Measurements from ENCODE around the gene RAPGEF4.
A peak's percentile ranks its signal among the peaks of the same experiment; 100 is the strongest.

Gene RAPGEF4

GRCh38 chr2:172977270-172978062 is 241.8 kb downstream of the RAPGEF4 start:
- no peak for DNase-seq

GRCh38 chr2:172978063-172978383 is 242.4 kb downstream of the RAPGEF4 start:
- no peak for DNase-seq

DNA sequence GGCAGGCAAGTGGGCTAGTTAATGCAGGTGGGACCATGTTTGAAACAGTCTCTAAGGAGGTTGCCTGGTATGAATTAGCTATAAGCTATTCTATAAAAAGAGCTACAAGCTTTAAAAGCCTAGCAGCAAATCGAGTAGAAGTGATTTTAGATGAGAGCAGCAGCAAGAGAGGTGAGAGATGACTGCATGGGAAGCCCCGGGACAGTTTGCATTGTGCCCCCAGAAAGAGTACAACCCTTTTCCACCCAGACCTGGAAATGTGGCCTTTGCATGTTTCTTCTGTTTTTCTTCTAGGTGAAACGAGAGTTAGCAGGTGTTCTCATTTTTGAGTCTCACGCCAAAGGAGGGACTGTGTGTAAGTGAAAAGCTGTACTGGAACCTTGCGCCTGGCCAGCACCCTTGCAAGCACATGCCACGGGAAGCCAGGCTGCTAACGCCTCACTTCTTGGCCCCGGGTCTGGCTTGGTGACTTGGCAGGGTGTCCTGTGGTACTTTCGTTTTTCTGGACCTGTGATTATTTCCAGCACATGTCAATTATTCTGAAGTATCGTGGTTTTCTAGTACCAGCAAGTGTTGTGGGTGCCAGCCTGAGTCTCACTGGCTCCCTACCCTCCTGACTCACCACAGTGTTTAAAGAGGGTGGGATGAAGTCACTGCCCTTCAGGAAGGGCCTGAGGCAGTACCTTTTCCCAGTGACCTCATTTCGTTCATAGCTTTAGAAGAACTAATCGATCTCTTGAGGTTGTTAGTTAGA is 249.7 kb downstream of the RAPGEF4 start:
- DNase-seq, result peak; percentile 92

GRCh38 chr2:172986040-172986439 is 250.4 kb downstream of the RAPGEF4 start:
- DNase-seq, result no peak

DNA sequence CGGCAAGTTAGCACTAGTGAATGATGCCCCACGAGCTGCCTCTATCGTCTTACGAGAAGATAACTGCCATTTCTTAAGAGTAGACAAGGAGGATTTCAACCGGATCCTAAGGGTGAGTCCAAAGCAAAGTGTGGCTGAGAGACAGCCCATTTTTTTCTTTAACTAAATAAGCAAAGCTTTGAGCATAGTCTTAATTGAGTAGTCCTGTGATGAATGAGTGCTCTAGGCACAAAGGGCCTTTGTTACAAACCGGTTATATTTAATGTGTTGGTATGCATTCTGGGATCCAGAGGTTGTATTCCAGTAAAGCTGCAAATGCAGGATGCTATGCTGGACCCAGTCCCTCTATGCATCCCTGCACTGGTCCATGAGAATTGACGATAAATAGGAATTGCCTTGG is 253.1 kb downstream of the RAPGEF4 start:
- no peak for DNase-seq

GRCh38 chr2:172991031-172991430 is 255.4 kb downstream of the RAPGEF4 start:
- no peak for DNase-seq

DNA sequence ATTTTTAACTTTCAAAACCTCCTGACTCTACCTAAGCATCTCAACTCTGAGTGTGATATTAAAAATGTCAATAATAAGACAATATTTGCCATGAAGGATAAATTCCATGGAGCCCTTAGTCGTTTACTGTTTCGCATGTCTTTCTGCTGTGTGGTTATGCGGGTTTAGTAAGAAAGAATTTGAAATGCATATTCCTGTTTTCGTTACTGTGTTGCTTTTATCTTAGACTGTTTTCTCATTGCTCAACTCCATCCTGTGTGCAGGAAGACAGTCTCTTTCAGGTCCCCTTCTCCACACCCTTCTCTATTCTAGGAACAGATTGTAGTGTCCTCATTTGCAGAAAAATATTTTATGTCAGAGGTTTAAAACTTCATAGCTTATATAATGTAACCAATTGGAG is 257.5 kb downstream of the RAPGEF4 start:
- DNase-seq, result no peak

DNA sequence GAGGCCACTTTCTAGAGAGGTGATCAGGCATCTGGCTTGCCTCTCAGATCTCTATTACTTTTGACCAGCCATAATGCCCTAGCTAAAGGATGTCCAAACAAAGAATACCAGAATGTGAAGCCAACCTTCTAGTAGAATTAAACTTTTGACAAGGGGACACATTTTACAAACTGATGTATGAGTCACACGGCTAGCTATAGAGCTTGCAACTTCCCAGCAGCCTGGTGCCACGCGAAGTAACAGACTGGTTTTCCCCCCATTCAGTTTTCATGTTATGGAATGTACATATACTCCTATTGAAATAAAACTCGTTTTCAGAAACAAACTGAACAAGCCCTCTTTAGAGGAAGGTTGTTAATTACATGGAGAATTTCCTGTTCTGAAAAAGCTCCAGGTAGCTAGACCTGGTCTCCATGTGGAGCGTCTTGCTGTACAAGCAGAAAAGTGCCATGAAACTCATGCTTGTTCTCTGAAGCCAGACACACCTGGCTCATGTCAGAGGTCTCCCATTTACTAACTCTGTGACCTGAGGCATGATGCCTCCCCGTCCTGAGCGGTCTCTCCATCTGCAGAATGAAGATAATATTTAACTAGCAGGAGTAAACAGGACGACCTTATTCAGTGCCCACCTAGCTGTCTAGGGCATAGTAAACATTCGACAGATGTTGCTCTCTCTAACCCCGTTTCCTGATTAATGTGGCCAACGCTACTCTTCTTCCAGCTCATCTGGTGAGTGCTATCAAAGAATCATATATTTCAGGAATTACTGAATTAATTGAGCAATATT is 258.5 kb downstream of the RAPGEF4 start:
- DNase-seq, result no peak

DNA sequence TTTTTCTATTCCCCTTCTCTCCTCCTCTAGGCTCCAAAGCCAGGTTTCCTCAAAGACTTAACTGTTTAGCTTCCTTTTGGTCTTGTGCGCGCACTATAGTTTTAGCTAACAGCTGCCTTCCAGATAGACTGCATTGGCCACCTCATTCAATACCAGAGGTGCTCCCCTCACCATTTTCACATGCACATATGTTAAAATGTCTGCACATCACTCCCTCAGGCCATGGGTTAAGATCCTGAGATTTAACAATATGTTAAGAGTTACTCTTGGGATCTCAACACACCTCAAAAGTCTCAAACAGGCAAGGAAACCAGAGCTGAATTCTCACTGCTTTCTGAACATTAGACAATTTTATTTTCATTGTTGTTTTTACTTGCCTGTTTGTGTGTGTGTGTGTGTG is 259.2 kb downstream of the RAPGEF4 start:
- DNase-seq, result no peak

DNA sequence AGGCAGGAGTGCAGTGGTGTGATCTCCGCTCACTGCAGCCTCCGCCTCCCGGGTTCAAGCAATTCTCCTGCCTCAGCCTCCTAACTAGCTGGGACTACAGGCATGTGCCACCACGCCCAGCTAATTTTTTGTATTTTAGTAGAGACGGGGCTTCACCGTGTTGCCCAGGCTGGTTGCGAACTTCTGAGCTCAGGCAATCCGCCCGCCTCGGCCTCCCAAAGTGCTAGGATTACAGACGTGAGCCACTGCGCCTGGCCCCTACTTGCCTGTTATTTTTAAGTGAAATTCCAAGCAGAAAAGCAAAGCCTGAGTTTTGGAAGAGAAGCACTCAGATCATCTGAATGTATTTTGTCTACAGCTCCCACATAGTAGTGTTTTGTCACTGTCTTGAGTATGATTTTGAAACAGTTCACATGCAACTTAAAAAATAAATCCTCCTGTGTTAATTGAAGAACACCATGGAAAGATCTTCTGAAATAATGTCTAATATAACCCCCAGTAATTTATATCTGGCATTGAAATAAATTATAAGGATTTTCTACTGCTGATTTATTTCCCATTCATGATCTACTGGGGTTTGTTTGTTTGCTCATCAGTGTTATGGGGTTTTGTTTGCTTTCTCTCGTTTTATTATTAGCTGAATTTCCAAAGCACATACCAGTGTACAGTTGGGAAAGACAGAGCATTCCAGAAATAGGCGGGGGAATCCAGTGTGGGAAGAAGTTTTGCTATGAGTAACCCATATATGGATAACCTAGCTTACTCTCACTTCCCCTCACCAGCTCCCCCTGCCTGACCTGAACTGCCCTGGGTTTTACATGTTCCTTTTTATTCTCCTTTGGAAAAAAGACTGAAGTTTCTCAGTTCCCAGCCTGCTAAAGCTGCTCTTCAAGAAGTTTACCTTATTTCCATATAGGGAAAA is 259.9 kb downstream of the RAPGEF4 start:
- DNase-seq, result no peak

DNA sequence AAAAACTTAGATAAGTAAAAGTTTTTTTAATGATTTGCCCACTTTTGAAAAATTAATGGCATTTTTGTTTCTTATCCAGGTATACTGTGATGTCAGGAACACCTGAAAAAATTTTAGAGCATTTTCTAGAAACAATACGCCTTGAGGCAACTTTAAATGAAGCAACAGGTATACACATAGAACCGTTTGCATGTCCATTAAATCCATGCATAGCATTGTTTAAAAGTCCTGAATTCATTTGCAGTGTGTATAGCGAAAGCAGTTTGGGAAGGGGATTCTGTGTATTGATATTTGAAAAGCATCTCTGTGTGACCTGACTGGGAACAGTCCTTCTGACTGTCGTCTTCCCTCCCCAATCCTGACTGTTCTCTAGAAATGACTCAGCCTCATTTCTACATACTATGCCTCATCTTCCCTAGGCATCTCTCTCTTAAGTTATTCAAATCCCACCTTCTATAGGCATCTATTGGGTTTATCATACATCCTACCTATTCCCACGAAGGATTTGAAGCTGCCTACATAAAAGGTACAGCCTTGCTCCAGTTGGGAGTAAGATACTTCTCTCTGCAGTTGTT is 260.8 kb downstream of the RAPGEF4 start:
- no peak for DNase-seq

DNA sequence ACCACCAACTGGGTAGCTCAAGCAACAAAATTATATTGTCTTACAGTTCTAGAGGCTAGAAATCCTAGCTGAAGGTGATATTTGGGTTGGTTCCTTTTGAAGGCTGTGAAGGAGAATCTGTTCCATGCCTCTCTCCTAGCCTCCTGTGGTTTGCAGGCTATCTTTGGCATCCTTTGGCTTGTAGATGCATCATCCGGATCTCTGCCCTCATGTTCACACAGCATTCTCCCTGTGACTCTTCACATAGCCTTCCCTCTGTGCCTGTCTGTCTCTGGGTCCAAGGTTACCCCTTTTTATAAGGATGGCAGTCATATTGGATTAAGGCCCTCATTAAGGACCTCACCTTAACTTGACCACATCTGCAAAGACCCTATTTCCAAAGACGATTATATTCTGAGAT is 261.4 kb downstream of the RAPGEF4 start:
- DNase-seq, result no peak

GRCh38 chr2:172998547-172999272 is 263.1 kb downstream of the RAPGEF4 start:
- no peak for DNase-seq

- no peak for DNase-seq
These were observed 264.2 kb downstream of the RAPGEF4 start for GRCh38 chr2:172999641-173000386.

- no peak for DNase-seq
These were observed 266.3 kb downstream of the RAPGEF4 start for GRCh38 chr2:173001664-173002604.

GRCh38 chr2:173002751-173003541 is 267.3 kb downstream of the RAPGEF4 start:
- DNase-seq, result peak; percentile 31

- DNase-seq, result no peak
These were observed 273.1 kb downstream of the RAPGEF4 start for GRCh38 chr2:173008786-173009185.

DNA sequence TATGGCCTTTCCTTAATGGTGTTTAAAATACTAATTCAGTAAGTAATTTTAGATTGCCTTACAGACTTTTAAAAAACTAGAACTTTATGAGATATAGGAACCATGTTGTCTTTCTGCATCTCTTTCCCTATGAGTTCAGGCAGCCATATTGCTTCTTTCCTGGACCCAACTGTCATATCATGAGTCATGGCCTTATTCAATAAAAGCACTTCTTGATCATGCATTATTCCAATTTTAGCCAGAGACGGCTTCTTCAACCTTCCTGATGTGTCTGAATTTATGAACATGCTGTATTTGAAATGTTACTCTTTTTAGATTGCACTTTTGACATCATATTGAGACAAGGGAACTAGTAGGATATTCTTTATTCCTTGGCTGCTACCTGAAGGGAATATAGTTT is 274.6 kb downstream of the RAPGEF4 start:
- DNase-seq, result no peak

GRCh38 chr2:173016451-173016850 is 280.8 kb downstream of the RAPGEF4 start:
- no peak for DNase-seq
